CD14-positive monocyte (primary cell): ENCODE data around the gene TAAR2. TPM values are rescaled to one million over a fixed set of nuclear protein-coding genes. Genes with fewer than 3 reads are reported as not detected.

Experiments used
- DNase-seq, 3 donors: peaks; one replicate each; pipeline ENCODE4 v3.0.0-alpha.2; 2011 to 2022
- H2AFZ ChIP-seq: 2 replicates; pipeline ENCODE4 v1.6.0; 2012; ENCODE audit warnings: mild to moderate bottlenecking, low read depth, low read length, inconsistent platforms; ENCODE audit not compliant: insufficient read depth, poor library complexity, severe bottlenecking
- H3K27ac ChIP-seq, 2 donors: 1 replicate in 1 of 2; 2 replicates in 1 of 2; pipeline ENCODE4 v1.5.1; 2012 to 2013; ENCODE audit warnings: low read length in 2 of 2, control low read depth in 1 of 2, inconsistent platforms in 1 of 2, low read depth in 1 of 2, mild to moderate bottlenecking in 1 of 2
- H3K27me3 ChIP-seq, 2 donors: one replicate each; pipeline versions ENCODE4 v1.6.0 to v1.6.1; 2011 to 2013; ENCODE audit warnings: low read length in 2 of 2; ENCODE audit not compliant: control insufficient read depth in 2 of 2, insufficient read depth in 2 of 2
- H3K36me3 ChIP-seq, 2 donors: replicated peaks in 1 of 2; 1 replicate in 1 of 2; 2 replicates in 1 of 2; pipeline versions ENCODE4 v1.5.1 to v1.6.1; 2012 to 2013; ENCODE audit warnings: low read length in 2 of 2, control low read depth in 1 of 2, inconsistent platforms in 1 of 2, mild to moderate bottlenecking in 1 of 2; ENCODE audit not compliant: insufficient read depth in 2 of 2, control insufficient read depth in 1 of 2
- H3K4me1 ChIP-seq, 2 donors: 1 replicate in 1 of 2; 2 replicates in 1 of 2; pipeline versions ENCODE4 v1.5.1 to v1.6.1; 2012 to 2013; ENCODE audit warnings: low read length in 2 of 2, control low read depth in 1 of 2, inconsistent platforms in 1 of 2, mild to moderate bottlenecking in 1 of 2, moderate library complexity in 1 of 2; ENCODE audit not compliant: insufficient read depth in 2 of 2, control insufficient read depth in 1 of 2
- H3K4me2 ChIP-seq: replicated peaks from 2 replicates; pipeline ENCODE3; 2012; ENCODE audit warnings: low read length, moderate library complexity, mild to moderate bottlenecking; ENCODE audit not compliant: poor library complexity, severe bottlenecking; ENCODE audit errors: extremely low read depth
- H3K4me3 ChIP-seq, 3 experiments: fragments of 200-600 bp in 1 of 3; sonication (generic) in 1 of 3; replicated peaks in 1 of 3; 1 replicate in 2 of 3; 2 replicates in 1 of 3; pipeline ENCODE4 v1.5.1; 2011 to 2013; ENCODE audit warnings: low read length in 3 of 3, mild to moderate bottlenecking in 3 of 3, control low read depth in 2 of 3, low read depth in 2 of 3, inconsistent platforms in 1 of 3, moderate library complexity in 1 of 3
- H3K79me2 ChIP-seq: 2 replicates; pipeline ENCODE4 v1.6.0; 2012; ENCODE audit warnings: mild to moderate bottlenecking, control low read depth, inconsistent platforms, low read length, moderate library complexity; ENCODE audit not compliant: insufficient read depth
- H3K9ac ChIP-seq: 2 replicates; pipeline ENCODE4 v1.6.0; 2017; ENCODE audit warnings: low read length, mild to moderate bottlenecking; ENCODE audit not compliant: insufficient read depth, poor library complexity, severe bottlenecking
- H3K9me3 ChIP-seq, 2 donors: replicated peaks in 1 of 2; 1 replicate in 1 of 2; 2 replicates in 1 of 2; pipeline versions ENCODE4 v1.5.1 to v1.6.1; 2012 to 2013; ENCODE audit warnings: low read length in 2 of 2, control low read depth in 1 of 2; ENCODE audit not compliant: control insufficient read depth in 1 of 2, insufficient read depth in 1 of 2
- H4K20me1 ChIP-seq: 2 replicates; pipeline ENCODE4 v1.6.0; 2012; ENCODE audit warnings: mild to moderate bottlenecking, low read length, control low read depth, moderate library complexity; ENCODE audit not compliant: insufficient read depth
- H3K27ac Mint-ChIP-seq, 7 donors: one replicate each; pipeline ENCODE4 v1.8.0; 2020; ENCODE audit warnings: mild to moderate bottlenecking in 7 of 7, mixed read lengths in 7 of 7, moderate library complexity in 6 of 7, inconsistent platforms in 2 of 7
- H3K27me3 Mint-ChIP-seq, 3 donors: one replicate each; pipeline ENCODE4 v1.8.0; 2021 to 2022; ENCODE audit warnings: low read depth in 3 of 3, mild to moderate bottlenecking in 3 of 3, mixed read lengths in 3 of 3, moderate library complexity in 3 of 3, inconsistent platforms in 1 of 3
- H3K36me3 Mint-ChIP-seq, 2 donors: one replicate each; pipeline ENCODE4 v1.8.0; 2020; ENCODE audit warnings: mixed read lengths in 2 of 2, inconsistent platforms in 1 of 2, mild to moderate bottlenecking in 1 of 2
- H3K4me1 Mint-ChIP-seq: one replicate; pipeline ENCODE4 v1.8.0; 2020; ENCODE audit warnings: mild to moderate bottlenecking, mixed read lengths
- H3K4me3 Mint-ChIP-seq, 2 donors: one replicate each; pipeline ENCODE4 v1.8.0; 2020; ENCODE audit warnings: mild to moderate bottlenecking in 2 of 2, mixed read lengths in 2 of 2, moderate library complexity in 1 of 2
- H3K9me3 Mint-ChIP-seq, 7 donors: one replicate each; pipeline ENCODE4 v1.8.0; 2020 to 2022; ENCODE audit warnings: mixed read lengths in 7 of 7, mild to moderate bottlenecking in 6 of 7, moderate library complexity in 6 of 7, inconsistent platforms in 2 of 7
- WGBS: methylation state at CpG from one replicate; pipeline ENCODE4 v1.1.5; 2013; ENCODE audit warnings: missing lambda C conversion rate; ENCODE audit not compliant: insufficient coverage; 5-methylcytosine and 5-hydroxymethylcytosine counted together
- intact Hi-C, 2 donors: fragments of 100-400 bp; cut with micrococcal nuclease; formaldehyde crosslinking; loops; one replicate each; pipeline versions ENCODE4 v1.15.0 to v1.15.1; 2023
- polyA plus RNA-seq, 3 donors: library from polyadenylated mRNA; depleted of rRNA in 1 of 3; unstranded in 2 of 3; stranded (reverse) in 1 of 3; fragments of 300-500 nt in 2 of 3; fragments of >200 nt in 1 of 3; fragmentation: Illumina TruSeq in 2 of 3; gene quantifications; 1 replicate in 2 of 3; 2 replicates in 1 of 3; pipeline ENCODE4 v1.2.3, GENCODE V29; 2012 to 2021
- TF ChIP-seq, protein P1 (sequence below): fragments of 200-600 bp; IDR thresholded peaks from one replicate; pipeline ENCODE4 v1.8.0; 2022; ENCODE audit warnings: antibody characterized with exemption, mild to moderate bottlenecking

TAAR2 gene
- polyA plus RNA-seq, 3 donors = not detected

- peaks cover 10 to 15% of the 10 kb centered on the region in 2 donors for H3K4me1 ChIP-seq
- Mint-ChIP-seq H3K27ac (no peak overlapping the region), H3K27me3 (peaks cover 0 to 2% (median 0%) of the 10 kb centered on the region in 3 donors), H3K4me3 (no peak overlapping the region), H3K9me3 (peaks cover 0 to 2% (median 0%) of the 10 kb centered on the region in 7 donors), H3K36me3 (no peaks in the 10 kb centered on the region), H3K4me1 (peaks cover 13% of the 10 kb centered on the region)
- H3K9me3 ChIP-seq = no peaks in the 10 kb centered on the region
- no peaks in the 10 kb centered on the region for H3K36me3 ChIP-seq
- H3K4me2 ChIP-seq = no peak overlapping the region
- no peak overlapping the region for H2AFZ ChIP-seq
- intact Hi-C loops = loop anchor here (5.0 to 10.0 kb wide), 2 partner anchors 146 to 151 kb away; partner anchors contain the start of genes RPS12 (in 1 of the 2) and STX7 (in 1 of the 2)
- H3K79me2 ChIP-seq = no peaks in the 10 kb centered on the region
- no peaks in the 10 kb centered on the region for H3K27me3 ChIP-seq
- TF ChIP-seq, protein P1, sequence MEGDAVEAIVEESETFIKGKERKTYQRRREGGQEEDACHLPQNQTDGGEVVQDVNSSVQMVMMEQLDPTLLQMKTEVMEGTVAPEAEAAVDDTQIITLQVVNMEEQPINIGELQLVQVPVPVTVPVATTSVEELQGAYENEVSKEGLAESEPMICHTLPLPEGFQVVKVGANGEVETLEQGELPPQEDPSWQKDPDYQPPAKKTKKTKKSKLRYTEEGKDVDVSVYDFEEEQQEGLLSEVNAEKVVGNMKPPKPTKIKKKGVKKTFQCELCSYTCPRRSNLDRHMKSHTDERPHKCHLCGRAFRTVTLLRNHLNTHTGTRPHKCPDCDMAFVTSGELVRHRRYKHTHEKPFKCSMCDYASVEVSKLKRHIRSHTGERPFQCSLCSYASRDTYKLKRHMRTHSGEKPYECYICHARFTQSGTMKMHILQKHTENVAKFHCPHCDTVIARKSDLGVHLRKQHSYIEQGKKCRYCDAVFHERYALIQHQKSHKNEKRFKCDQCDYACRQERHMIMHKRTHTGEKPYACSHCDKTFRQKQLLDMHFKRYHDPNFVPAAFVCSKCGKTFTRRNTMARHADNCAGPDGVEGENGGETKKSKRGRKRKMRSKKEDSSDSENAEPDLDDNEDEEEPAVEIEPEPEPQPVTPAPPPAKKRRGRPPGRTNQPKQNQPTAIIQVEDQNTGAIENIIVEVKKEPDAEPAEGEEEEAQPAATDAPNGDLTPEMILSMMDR = no peak
- H3K27ac ChIP-seq = no peak overlapping the region
- WGBS = 90% methylated on average over 3 of the region's 4 CpGs
- H3K4me3 ChIP-seq = no peak overlapping the region
- no peak for DNase-seq
- H3K9ac ChIP-seq = no peak overlapping the region
- H4K20me1 ChIP-seq = no peaks in the 10 kb centered on the region
Observed at GRCh38 chr6:132666118-132666517, 42.0 kb upstream of the TAAR2 start.

DNA sequence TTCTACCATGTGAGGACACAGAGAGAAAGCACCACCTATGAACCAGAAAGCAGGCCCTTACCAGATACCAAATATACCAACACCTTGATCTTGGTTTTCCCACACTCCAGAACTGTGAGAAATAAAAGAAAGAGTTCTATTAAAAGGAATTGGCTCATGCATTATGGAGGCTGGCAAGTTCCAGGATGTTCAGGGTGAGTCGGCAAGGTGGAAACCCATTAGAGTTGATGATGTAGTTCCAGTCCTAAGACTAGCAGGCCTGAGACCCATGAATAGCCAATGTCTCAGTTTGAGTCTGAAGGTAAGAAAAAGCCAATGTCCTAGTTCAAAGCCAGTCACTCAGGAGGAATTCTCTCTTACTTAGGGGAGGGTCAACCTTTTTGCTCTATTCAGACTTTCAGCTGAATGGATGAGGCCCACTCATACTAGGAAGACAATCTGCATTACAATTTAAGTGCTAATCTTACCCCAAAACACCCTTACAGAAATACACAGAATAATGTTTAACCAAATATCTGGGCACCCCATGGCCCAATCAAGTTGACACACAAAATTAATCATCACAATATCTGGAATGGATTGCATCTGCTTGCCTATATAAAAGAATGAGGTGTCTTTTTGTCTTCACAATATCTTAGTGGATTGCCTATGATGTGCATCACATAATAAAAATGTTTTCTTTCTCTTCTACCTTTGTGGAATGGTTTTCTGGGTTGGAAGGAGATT is 40.4 kb upstream of the TAAR2 start:
- H3K4me3 Mint-ChIP-seq = no peak overlapping the region
- Histone ChIP-seq H3K4me3 (no peak overlapping the region), H3K4me1 (no peaks in the 10 kb centered on the region), H3K36me3 (no peaks in the 10 kb centered on the region), H4K20me1 (no peaks in the 10 kb centered on the region), H2AFZ (no peak overlapping the region), H3K79me2 (no peaks in the 10 kb centered on the region), H3K27ac (no peak overlapping the region), H3K27me3 (no peaks in the 10 kb centered on the region), H3K4me2 (no peak overlapping the region), H3K9me3 (no peaks in the 10 kb centered on the region), H3K9ac (no peak overlapping the region)
- peaks cover 0 to 2% (median 0%) of the 10 kb centered on the region in 7 donors for H3K9me3 Mint-ChIP-seq
- TF ChIP-seq, protein P1 = no peak
- WGBS = 88% methylated on average over 1 of the region's 1 CpG
- intact Hi-C loops = loop anchor here (5.0 to 10.0 kb wide), 2 partner anchors 148 to 150 kb away; partner anchors contain the start of genes RPS12 (in 1 of the 2) and STX7 (in 1 of the 2)
- no peaks in the 10 kb centered on the region for H3K4me1 Mint-ChIP-seq
- H3K36me3 Mint-ChIP-seq = no peaks in the 10 kb centered on the region
- H3K27ac Mint-ChIP-seq = no peak overlapping the region
- DNase-seq = no peak
- peaks cover 0 to 5% (median 2%) of the 10 kb centered on the region in 3 donors for H3K27me3 Mint-ChIP-seq
